ENCODE measurements around the gene C10orf67.

DNA sequence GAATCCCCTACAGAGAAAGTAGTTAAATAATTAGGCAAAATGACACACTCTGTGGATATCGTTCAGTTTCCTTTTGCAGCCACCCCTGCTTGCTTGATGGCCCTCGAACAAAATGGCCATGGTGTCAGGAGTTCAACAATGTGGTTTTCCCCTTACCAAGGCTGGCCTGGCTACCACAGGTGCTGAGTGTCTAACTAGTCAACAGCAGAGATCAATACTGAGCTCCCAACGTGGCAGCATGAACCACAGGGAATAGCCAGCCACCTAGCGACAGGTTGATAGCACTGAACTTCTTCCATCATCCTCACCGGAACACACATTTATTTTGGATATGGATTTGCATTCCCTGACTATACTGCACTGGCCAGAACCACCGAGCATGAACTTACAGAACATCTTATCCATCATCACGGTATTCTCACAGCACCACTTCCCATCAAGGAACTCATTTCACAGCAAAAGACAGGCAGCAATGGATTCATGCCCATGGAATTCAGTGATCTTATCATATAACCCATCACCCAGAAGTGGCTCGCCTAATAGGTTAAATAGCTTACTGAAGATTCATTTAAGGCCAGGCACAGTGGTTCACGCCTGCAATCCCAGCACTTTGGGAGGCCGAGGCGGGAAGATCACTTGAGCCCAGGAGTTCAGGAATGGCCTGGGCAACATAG, 6.3 kb downstream of the C10orf67 start:
- TF ChIP-seq, protein P1, sequence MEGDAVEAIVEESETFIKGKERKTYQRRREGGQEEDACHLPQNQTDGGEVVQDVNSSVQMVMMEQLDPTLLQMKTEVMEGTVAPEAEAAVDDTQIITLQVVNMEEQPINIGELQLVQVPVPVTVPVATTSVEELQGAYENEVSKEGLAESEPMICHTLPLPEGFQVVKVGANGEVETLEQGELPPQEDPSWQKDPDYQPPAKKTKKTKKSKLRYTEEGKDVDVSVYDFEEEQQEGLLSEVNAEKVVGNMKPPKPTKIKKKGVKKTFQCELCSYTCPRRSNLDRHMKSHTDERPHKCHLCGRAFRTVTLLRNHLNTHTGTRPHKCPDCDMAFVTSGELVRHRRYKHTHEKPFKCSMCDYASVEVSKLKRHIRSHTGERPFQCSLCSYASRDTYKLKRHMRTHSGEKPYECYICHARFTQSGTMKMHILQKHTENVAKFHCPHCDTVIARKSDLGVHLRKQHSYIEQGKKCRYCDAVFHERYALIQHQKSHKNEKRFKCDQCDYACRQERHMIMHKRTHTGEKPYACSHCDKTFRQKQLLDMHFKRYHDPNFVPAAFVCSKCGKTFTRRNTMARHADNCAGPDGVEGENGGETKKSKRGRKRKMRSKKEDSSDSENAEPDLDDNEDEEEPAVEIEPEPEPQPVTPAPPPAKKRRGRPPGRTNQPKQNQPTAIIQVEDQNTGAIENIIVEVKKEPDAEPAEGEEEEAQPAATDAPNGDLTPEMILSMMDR (IDR thresholded peaks at IDR 0.05; ENCODE audit: low read depth, low read length, poor library complexity, severe bottlenecking) = no peak
- no peak for TF ChIP-seq EZH2phosphoT487 (IDR thresholded peaks at IDR 0.05; ENCODE audit: borderline replicate concordance, low read length)
